AG10803 (cell line): Measurements from ENCODE around the gene COL10A1.

ENCODE experiments used
- DNase-seq: peaks from one replicate; pipeline ENCODE4 v3.0.0; 2010; ENCODE audit warnings: low read depth
- H3K4me3 ChIP-seq: 2 replicates; pipeline ENCODE4 v1.5.1; 2011; ENCODE audit warnings: mild to moderate bottlenecking, low read length, control low read depth
- TF ChIP-seq, protein P1 (sequence below): conservative IDR thresholded peaks from 2 replicates; pipeline ENCODE4 v1.5.1; 2011; ENCODE audit warnings: mild to moderate bottlenecking, low read length, control low read depth, inconsistent platforms

COL10A1 gene

DNA sequence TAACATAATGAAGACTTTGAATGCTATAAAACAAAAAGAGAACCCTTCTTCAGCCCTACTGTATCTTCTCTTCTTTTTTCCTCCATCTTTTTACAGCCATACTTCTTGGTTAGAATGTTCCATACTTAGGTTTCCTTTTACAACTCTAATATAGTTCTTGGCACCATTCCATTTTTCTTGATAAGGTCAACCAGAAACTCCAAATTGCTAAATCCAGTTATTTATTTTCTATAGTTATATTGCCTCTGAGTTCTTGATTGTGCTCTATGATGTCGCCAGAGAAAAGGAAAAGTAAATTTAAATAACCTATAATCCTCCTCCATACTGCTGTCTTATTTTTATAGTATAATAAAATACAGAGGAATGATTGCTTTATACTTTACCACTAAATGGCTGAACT is 26.7 kb upstream of the COL10A1 start:
- TF ChIP-seq, protein P1, sequence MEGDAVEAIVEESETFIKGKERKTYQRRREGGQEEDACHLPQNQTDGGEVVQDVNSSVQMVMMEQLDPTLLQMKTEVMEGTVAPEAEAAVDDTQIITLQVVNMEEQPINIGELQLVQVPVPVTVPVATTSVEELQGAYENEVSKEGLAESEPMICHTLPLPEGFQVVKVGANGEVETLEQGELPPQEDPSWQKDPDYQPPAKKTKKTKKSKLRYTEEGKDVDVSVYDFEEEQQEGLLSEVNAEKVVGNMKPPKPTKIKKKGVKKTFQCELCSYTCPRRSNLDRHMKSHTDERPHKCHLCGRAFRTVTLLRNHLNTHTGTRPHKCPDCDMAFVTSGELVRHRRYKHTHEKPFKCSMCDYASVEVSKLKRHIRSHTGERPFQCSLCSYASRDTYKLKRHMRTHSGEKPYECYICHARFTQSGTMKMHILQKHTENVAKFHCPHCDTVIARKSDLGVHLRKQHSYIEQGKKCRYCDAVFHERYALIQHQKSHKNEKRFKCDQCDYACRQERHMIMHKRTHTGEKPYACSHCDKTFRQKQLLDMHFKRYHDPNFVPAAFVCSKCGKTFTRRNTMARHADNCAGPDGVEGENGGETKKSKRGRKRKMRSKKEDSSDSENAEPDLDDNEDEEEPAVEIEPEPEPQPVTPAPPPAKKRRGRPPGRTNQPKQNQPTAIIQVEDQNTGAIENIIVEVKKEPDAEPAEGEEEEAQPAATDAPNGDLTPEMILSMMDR, result no peak
- no peak for DNase-seq

GRCh38 chr6:116145803-116146675 is 20.1 kb upstream of the COL10A1 start:
- H3K4me3 ChIP-seq, result no peak overlapping the region
- TF ChIP-seq, protein P1, result no peak
- no peak for DNase-seq

More for the DNA sequence above, 26.7 kb upstream of the COL10A1 start:
- H3K4me3 ChIP-seq, result no peak overlapping the region

- peak; percentile 86 for DNase-seq
- H3K4me3 ChIP-seq, result no peak overlapping the region
- TF ChIP-seq, protein P1, result no peak
Measured at GRCh38 chr6:116144605-116145004, 18.7 kb upstream of the COL10A1 start.

DNA sequence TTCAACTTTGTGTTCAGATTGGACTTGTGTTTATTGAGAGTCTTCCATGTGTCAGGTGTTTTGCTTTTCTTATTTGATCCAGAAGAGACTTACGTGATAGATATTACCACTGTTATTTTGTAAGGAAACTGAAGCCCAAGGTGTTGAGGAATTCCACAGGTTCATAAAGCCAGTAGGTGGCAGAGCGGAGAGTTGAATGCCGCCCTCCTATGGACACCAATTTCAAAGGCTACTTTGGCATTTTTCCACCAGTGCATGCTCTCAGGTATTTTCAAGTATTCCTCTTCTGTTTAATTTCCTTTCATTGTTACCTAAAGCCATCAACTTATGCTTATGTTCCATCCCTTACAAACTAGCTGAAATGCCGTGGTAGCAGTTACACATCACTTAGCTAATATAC is 14.0 kb upstream of the COL10A1 start:
- DNase-seq, result no peak
- H3K4me3 ChIP-seq, result no peak overlapping the region
- TF ChIP-seq, protein P1, result no peak

DNA sequence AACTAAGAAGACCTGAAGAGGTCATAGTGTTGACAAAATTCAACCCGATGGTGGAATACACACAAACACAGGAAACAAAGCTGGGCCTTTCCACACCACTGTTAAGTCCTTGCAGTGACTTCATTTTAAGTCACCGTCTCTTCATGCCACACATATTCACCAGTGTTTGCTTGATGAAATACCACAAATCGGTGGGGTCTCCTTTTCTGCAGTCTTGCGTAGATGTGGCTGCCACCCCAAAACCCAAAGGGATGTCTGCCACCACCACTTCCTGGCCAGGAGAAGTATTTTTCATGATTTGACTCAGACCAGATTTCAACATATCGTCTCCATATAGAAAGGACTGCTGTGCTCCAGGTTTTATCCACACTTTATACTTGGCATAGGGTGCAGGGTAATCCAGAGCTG is 11.0 kb upstream of the COL10A1 start:
- TF ChIP-seq, protein P1, result no peak
- peak; percentile 36 for DNase-seq
- no peak overlapping the region for H3K4me3 ChIP-seq

DNA sequence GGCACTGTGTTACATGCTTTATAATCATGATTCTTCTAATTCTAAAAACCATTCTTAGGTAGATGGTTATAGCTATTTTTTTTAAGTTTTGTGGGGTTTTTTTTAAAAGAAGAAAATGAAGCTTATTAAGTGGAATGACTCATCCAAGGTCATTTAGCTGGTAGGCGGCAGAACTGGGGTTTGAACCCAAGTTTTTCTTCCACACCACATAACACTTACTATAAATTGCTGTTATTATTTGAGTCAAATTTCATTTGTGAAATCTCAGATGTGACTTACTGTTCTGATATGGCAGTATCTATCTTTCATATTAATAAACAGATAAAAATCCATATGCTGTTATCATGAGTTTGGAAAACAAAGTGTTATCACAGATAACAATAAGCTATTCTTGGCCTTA is 10.4 kb upstream of the COL10A1 start:
- no peak for DNase-seq
- H3K4me3 ChIP-seq, result no peak overlapping the region
- TF ChIP-seq, protein P1, result no peak

- no peak overlapping the region for H3K4me3 ChIP-seq
- no peak for DNase-seq
- TF ChIP-seq, protein P1, result no peak
Measured at GRCh38 chr6:116133453-116133852, 7.5 kb upstream of the COL10A1 start.
